Activated CD4-positive, CD25-positive, alpha-beta regulatory T cell treated with anti-CD3 and anti-CD28 coated beads, Interleukin-2, amount 50 U/mL, for 24 hours (primary cell): ENCODE data around the gene PLEKHG1.

Experiments used
- ATAC-seq, 2 donors: fragments of 150-1000 bp; cut with Tn5 transposase; one replicate each; pipeline ENCODE4 v1.10.0; 2021; ENCODE audit warnings: mild to moderate bottlenecking in 1 of 2, moderate library complexity in 1 of 2

Gene PLEKHG1

DNA sequence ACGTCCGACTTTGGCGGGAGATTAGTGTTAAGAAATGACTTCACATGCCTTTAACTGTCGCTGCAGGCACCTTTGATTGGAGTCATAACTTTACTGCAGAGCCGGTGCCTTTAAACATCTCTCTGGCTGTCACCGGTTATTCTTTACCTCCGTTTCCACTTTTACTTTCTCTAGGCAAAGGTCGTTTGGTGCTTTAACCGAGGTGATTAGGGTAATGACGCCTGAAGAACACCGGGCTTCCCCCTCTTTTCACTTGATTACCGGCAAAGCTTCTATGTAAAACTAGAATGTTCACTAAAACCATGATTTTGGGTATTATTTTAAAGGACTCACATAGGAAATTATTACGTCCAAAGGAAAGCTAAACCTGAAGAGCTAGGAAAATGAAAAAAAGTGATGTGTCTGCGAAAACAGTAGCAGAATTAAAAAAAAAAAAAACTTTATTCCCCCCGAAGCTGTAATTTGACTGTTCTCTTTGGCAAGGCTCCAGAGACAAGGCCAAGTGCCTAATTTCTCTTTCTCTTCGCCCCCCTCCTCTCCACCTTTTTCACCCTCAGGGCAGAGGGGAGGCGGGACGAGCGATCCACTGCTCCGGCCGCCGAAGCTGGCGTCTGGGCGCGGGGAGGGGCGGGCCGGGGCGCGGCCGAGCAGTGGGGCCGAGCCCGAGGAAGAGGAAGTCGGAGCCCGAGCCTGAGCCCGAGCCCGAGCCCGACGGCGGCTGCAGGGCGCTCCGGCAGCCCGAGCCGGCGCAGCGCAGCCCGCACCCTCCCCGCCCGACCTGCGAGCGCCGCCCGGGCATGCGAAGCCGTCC is at the start of gene PLEKHG1:
PLEKHG1 (plus strand) TSS at position 687 of the 811 bp plus-strand sequence. CDS start 133,797 bp downstream, outside the sequence.
- ATAC-seq = peak; percentile 70 to 71

GRCh38 chr6:150550244-150550643 is 49.4 kb upstream of the PLEKHG1 start:
- no peak for ATAC-seq

- ATAC-seq = no peak
Observed at GRCh38 chr6:150557043-150557599, 42.6 kb upstream of the PLEKHG1 start.

GRCh38 chr6:150560004-150560883 is 39.4 kb upstream of the PLEKHG1 start:
- no peak for ATAC-seq

GRCh38 chr6:150560884-150561219 is 38.8 kb upstream of the PLEKHG1 start:
- ATAC-seq = no peak

GRCh38 chr6:150565945-150566344 is 33.7 kb upstream of the PLEKHG1 start:
- no peak for ATAC-seq

- no peak for ATAC-seq
Observed at GRCh38 chr6:150566486-150566885, 33.2 kb upstream of the PLEKHG1 start.

GRCh38 chr6:150567380-150567779 is 32.3 kb upstream of the PLEKHG1 start:
- ATAC-seq = no peak

DNA sequence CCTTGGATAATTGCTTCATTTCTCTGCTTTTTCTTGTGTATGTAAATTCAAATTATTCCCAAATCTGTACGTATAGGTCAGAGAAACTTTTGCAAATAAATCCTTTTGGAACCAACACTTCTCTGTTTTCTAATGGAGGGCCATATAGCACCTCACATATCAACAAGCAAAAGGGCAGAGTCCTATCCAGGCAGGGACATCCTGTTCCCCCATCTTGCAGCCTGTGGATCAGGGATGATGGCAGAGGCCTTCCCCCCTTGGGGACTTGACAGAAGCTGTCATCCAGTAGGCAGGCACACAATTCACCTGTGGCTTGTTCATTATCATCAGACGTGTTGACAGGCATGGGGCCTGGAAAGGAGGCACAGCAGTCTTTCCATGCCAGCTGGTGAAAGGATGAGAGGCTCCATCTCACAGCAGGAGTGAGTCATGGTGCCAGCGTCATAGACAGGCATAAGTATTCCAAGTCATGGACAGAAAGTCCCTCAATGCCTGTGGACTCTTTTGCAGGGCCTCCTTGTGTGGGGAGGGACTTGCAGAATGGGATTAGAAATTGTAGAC is 31.8 kb upstream of the PLEKHG1 start:
- ATAC-seq = no peak

DNA sequence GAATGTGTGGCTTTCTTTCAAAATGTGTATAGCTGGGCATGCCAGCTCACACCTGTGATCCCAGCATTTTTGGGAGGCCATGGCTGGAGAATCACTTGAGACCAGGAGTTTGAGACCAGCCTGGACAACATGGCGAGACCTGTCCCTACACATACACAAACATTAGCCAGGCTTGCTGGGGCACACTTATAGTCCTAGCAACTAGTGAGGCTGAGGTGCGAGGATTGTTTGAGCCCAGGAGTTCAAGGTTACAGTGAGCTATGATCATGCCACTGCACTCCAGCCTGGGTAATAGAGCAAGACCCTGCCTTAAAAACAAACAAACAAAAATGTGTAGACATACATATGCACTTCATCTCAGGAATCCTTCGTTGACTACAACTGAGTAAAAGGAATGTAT is 31.1 kb upstream of the PLEKHG1 start:
- no peak for ATAC-seq

DNA sequence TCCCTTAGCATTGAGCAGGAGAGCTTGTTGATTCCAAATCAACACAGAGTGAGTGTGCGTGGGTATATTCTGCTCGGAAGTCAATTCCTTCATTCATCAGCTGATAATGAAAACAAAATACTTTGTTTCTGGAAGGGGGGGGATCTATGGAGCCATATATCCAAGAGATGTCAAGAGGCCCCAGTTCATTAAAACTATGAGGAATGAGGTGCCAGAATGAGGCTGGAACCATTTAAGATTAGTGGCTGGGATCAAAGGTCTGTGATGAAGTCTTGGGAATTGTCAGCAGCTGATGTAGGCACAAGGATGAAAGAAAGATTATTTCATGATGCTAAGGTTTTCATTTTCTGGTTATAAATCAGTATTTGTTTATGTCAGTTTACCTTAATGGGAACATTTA is 30.5 kb upstream of the PLEKHG1 start:
- ATAC-seq = no peak

DNA sequence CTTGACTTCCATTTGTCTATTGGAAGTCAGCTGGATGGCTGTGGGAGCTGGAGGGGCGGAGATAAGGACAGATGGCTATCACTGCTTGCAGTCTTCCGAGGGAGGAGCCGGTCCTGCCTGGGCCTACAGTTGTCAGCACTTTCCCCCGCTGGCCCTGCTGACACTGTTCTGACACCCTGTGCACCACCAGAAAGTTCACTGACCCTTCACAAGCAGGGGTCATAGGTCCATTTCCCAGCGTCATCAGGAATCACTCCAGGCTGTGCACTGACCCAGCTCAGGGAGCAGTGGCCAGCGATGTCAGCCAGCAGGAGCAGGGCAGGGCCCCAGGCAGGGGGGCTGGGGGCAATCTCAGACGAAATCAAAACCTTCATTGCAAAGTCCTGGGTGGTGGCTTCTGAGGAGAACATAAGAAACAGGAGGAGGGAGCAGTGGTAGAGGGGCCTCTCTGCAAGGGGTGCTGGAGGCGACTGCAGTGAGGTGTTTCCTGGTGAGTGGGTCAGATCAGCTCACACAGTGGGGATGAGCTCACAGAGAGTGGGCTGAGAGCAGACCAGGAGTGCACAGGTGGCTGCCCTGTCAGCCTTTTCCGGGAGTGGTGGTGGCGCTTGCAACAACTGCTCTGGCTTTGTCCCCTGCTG is 26.5 kb upstream of the PLEKHG1 start:
- ATAC-seq = no peak

- ATAC-seq = no peak
Observed at GRCh38 chr6:150575836-150576235, 23.8 kb upstream of the PLEKHG1 start.

- no peak for ATAC-seq
Observed at GRCh38 chr6:150576651-150577226, 22.9 kb upstream of the PLEKHG1 start.

GRCh38 chr6:150579611-150580010 is 20.1 kb upstream of the PLEKHG1 start:
- ATAC-seq = no peak

- no peak for ATAC-seq
Observed at GRCh38 chr6:150580489-150580888, 19.2 kb upstream of the PLEKHG1 start.

- ATAC-seq = no peak
Observed at GRCh38 chr6:150584065-150584464, 15.6 kb upstream of the PLEKHG1 start.

GRCh38 chr6:150584596-150584995 is 15.1 kb upstream of the PLEKHG1 start:
- ATAC-seq = no peak

DNA sequence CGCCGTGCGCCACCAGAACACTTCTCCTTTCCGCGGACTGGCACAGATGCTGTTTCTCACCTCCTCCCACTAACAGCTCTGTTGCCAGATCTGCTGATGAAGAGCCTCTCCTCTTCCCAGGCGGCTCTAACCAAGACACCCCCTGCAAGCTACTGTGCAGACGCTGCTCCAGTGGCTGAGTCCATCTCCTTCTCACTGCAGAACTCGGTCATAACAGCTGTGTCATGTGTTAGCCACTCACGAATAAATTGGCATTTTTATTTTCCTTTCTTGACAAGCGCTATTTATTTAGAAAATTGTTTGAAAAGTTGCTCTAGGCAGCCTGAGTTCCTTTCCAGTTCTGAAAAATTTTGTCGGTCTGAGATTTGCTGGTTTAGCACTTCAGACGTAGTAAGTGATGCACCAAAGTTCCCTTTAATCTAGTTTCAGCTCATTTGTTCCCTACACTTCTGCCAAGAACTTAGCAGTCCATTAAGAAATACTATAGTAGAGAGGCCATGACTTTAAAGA is 12.8 kb upstream of the PLEKHG1 start:
- ATAC-seq = no peak

- no peak for ATAC-seq
Observed at GRCh38 chr6:150587637-150588036, 12.0 kb upstream of the PLEKHG1 start.

- no peak for ATAC-seq
Observed at GRCh38 chr6:150588888-150589499, 10.7 kb upstream of the PLEKHG1 start.

- ATAC-seq = no peak
Observed at GRCh38 chr6:150589852-150590251, 9.8 kb upstream of the PLEKHG1 start.
